ENCODE data around the gene TMEM208. TPM values are rescaled to one million over a fixed set of nuclear protein-coding genes. Genes with fewer than 3 reads are reported as not detected.

TMEM208 gene
- total RNA-seq, 1 donor from 2014 or later = 46.9 TPM

- DNase-seq (ENCODE audit: low spot score) = no peak
Measured at GRCh38 chr16:67277999-67278772, 51.3 kb downstream of the TMEM208 start.

Other genes starting within 250 kb of the TMEM208 start
- 19.4 TPM for gene CES4A, start 238.5 kb upstream of the TMEM208 start, total RNA-seq
- gene CBFB, start 198.0 kb upstream of the TMEM208 start, total RNA-seq = 40.9 TPM
- gene PHAF1, start 117.2 kb upstream of the TMEM208 start, total RNA-seq = 14.2 TPM
- 14.1 TPM for gene B3GNT9, start 76.1 kb upstream of the TMEM208 start, total RNA-seq
- gene TRADD, start 67.2 kb upstream of the TMEM208 start, total RNA-seq = 38.2 TPM
- 24.6 TPM for gene FBXL8, start 67.2 kb upstream of the TMEM208 start, total RNA-seq
- 51.3 TPM for gene HSF4, start 62.4 kb upstream of the TMEM208 start, total RNA-seq
- 79.0 TPM for gene NOL3, start 56.6 kb upstream of the TMEM208 start, total RNA-seq
- gene MATCAP1, start 43.2 kb upstream of the TMEM208 start, total RNA-seq = 68.4 TPM
- 3.2 TPM for gene EXOC3L1, start 37.0 kb upstream of the TMEM208 start, total RNA-seq
- gene E2F4, start 35.0 kb upstream of the TMEM208 start, total RNA-seq = 54.9 TPM
- 68.3 TPM for gene ELMO3, start 28.0 kb upstream of the TMEM208 start, total RNA-seq
- gene FHOD1, start 20.4 kb downstream of the TMEM208 start, total RNA-seq = 46.4 TPM
- gene SLC9A5, start 21.8 kb downstream of the TMEM208 start, total RNA-seq = 3.2 TPM
- 6.7 TPM for gene PLEKHG4, start 52.4 kb downstream of the TMEM208 start, total RNA-seq
- 0.37 TPM for gene KCTD19, start 99.6 kb downstream of the TMEM208 start, total RNA-seq
- 2.1 TPM for gene LRRC36, start 99.7 kb downstream of the TMEM208 start, total RNA-seq
- 12.3 TPM for gene TPPP3, start 166.4 kb downstream of the TMEM208 start, total RNA-seq
- gene ZDHHC1, start 189.3 kb downstream of the TMEM208 start, total RNA-seq = 23.2 TPM
- 29.1 TPM for gene HSD11B2, start 204.0 kb downstream of the TMEM208 start, total RNA-seq